NOMO-1 (cell line): ENCODE measurements around the gene BGN.

Experiments
- DNase-seq, 2 experiments: peaks; one replicate each; lab custom pipeline; 2025; ENCODE audit not compliant: unreplicated experiment in 2 of 2; lab: John Stamatoyannopoulos, UW

The BGN gene

GRCh38 chrX:153481043-153481442 lies 13.7 kb upstream of the BGN start:
- DNase-seq = no peak

- DNase-seq = no peak
Measured at GRCh38 chrX:153482376-153483015, 12.3 kb upstream of the BGN start.

- no peak for DNase-seq
Measured at GRCh38 chrX:153485396-153486080, 9.2 kb upstream of the BGN start.

- DNase-seq = no peak
Measured at GRCh38 chrX:153486171-153486570, 8.6 kb upstream of the BGN start.

- DNase-seq = no peak
Measured at GRCh38 chrX:153487590-153488071, 7.1 kb upstream of the BGN start.

- no peak for DNase-seq
Measured at GRCh38 chrX:153488231-153488914, 6.4 kb upstream of the BGN start.

GRCh38 chrX:153490217-153490930 lies 4.4 kb upstream of the BGN start:
- no peak for DNase-seq

- DNase-seq = no peak
Measured at GRCh38 chrX:153491351-153491914, 3.3 kb upstream of the BGN start.

GRCh38 chrX:153491918-153492317 lies 2.9 kb upstream of the BGN start:
- no peak for DNase-seq

- no peak for DNase-seq
Measured at GRCh38 chrX:153492543-153492942, 2.2 kb upstream of the BGN start.

GRCh38 chrX:153493085-153493484 lies 1.7 kb upstream of the BGN start:
- no peak for DNase-seq

- no peak for DNase-seq
Measured at GRCh38 chrX:153494061-153494460, 719 bp upstream of the BGN start.

GRCh38 chrX:153495362-153495751 lies 577 bp downstream of the BGN start:
- DNase-seq = no peak

- no peak for DNase-seq
Measured at GRCh38 chrX:153495903-153496589, 1.3 kb downstream of the BGN start.

- no peak for DNase-seq
Measured at GRCh38 chrX:153496590-153496959, 1.8 kb downstream of the BGN start.

GRCh38 chrX:153498453-153498852 lies 3.7 kb downstream of the BGN start:
- DNase-seq = no peak

GRCh38 chrX:153499341-153499740 lies 4.6 kb downstream of the BGN start:
- no peak for DNase-seq

- DNase-seq = no peak
Measured at GRCh38 chrX:153499876-153500275, 5.1 kb downstream of the BGN start.

- DNase-seq = no peak
Measured at GRCh38 chrX:153500676-153501280, 6.0 kb downstream of the BGN start.

- no peak for DNase-seq
Measured at GRCh38 chrX:153501530-153501929, 6.8 kb downstream of the BGN start.
